T-cell (primary cell): ENCODE results near the gene FJX1. TPM values are rescaled to one million over a fixed set of nuclear protein-coding genes. Genes with fewer than 3 reads are reported as not detected.
A peak's percentile ranks its signal among the peaks of the same experiment; 100 is the strongest.

Source experiments
- ATAC-seq, 4 experiments: fragments of 200-7000 bp in 3 of 4; fragments of 150-1000 bp in 1 of 4; cut with Tn5 transposase; replicated peaks in 1 of 4; 1 replicate in 3 of 4; 2 replicates in 1 of 4; pipeline ENCODE4 v1.10.0; 2021; ENCODE audit warnings: moderate library complexity in 3 of 4, mild to moderate bottlenecking in 2 of 4, moderate number of reproducible peaks in 1 of 4
- CTCF ChIA-PET, 2 donors: fragments of 300-600 bp; sonication (Branson Sonifier 250); formaldehyde crosslinking; loops; one replicate each; lab custom pipeline; 2022; ENCODE audit warnings: antibody characterized with exemption in 2 of 2; lab: Charles Lee
- POLR2A ChIA-PET, 2 donors: fragments of 300-600 bp; sonication (Branson Sonifier 250); formaldehyde crosslinking; loops; one replicate each; lab custom pipeline; 2022; ENCODE audit warnings: antibody characterized with exemption in 2 of 2; lab: Charles Lee
- DNase-seq, 35 experiments: peaks; one replicate each; pipeline versions ENCODE4 v3.0.0 to v3.0.0-alpha.2; 2013 to 2023
- H3K27ac ChIP-seq: one replicate; pipeline ENCODE4 v1.5.1; 2013; ENCODE audit warnings: low read length
- H3K27me3 ChIP-seq, 2 experiments: replicated peaks in 1 of 2; 1 replicate in 1 of 2; 2 replicates in 1 of 2; pipeline versions ENCODE4 v1.6.1 to v1.7.0; 2013; ENCODE audit warnings: low read length in 1 of 2, mixed read lengths in 1 of 2; ENCODE audit not compliant: control insufficient read depth in 2 of 2, insufficient read depth in 2 of 2; ENCODE audit errors: extremely low read depth in 1 of 2
- H3K36me3 ChIP-seq, 2 donors: 1 replicate in 1 of 2; 2 replicates in 1 of 2; pipeline versions ENCODE4 v1.6.1 to v1.7.0; 2013; ENCODE audit warnings: low read length in 1 of 2; ENCODE audit not compliant: control insufficient read depth in 2 of 2, insufficient read depth in 1 of 2; ENCODE audit errors: extremely low read depth in 1 of 2
- H3K4me1 ChIP-seq, 2 experiments: 1 replicate in 1 of 2; 2 replicates in 1 of 2; pipeline versions ENCODE4 v1.6.1 to v1.7.0; 2013; ENCODE audit warnings: low read length in 2 of 2, mixed read lengths in 1 of 2; ENCODE audit not compliant: insufficient read depth in 2 of 2, control insufficient read depth in 1 of 2; ENCODE audit errors: extremely low read depth in 1 of 2
- H3K4me3 ChIP-seq, 2 donors: 1 replicate in 1 of 2; 2 replicates in 1 of 2; pipeline versions ENCODE4 v1.5.1 to v1.7.0; 2013; ENCODE audit warnings: mild to moderate bottlenecking in 2 of 2, low read length in 1 of 2, moderate library complexity in 1 of 2; ENCODE audit not compliant: control insufficient read depth in 1 of 2; ENCODE audit errors: extremely low read depth in 1 of 2
- H3K9me3 ChIP-seq: 2 replicates; pipeline ENCODE4 v1.7.0; 2013
- H3K27ac Mint-ChIP-seq, 2 donors: one replicate each; pipeline ENCODE4 v1.8.0; 2020 to 2021; ENCODE audit warnings: mild to moderate bottlenecking in 2 of 2, mixed read lengths in 2 of 2
- H3K27me3 Mint-ChIP-seq, 2 donors: one replicate each; pipeline ENCODE4 v1.8.0; 2021 to 2022; ENCODE audit warnings: mixed read lengths in 2 of 2
- H3K36me3 Mint-ChIP-seq: one replicate; pipeline ENCODE4 v1.8.0; 2021; ENCODE audit warnings: mixed read lengths
- H3K4me1 Mint-ChIP-seq, 3 donors: one replicate each; pipeline ENCODE4 v1.8.0; 2020 to 2022; ENCODE audit warnings: mixed read lengths in 3 of 3, mild to moderate bottlenecking in 1 of 3
- H3K4me3 Mint-ChIP-seq, 3 donors: one replicate each; pipeline ENCODE4 v1.8.0; 2020 to 2022; ENCODE audit warnings: mild to moderate bottlenecking in 3 of 3, mixed read lengths in 3 of 3, moderate library complexity in 3 of 3
- H3K9me3 Mint-ChIP-seq, 3 donors: one replicate each; pipeline ENCODE4 v1.8.0; 2020 to 2022; ENCODE audit warnings: mixed read lengths in 3 of 3
- WGBS: methylation state at CpG from one replicate; pipeline ENCODE4 v1.1.5; 2013; ENCODE audit warnings: missing lambda C conversion rate; ENCODE audit not compliant: insufficient coverage; 5-methylcytosine and 5-hydroxymethylcytosine counted together
- total RNA-seq, 35 experiments: library from RNA in 6 of 35; stranded (reverse) in 6 of 35; fragments of 120-200 nt in 1 of 35; gene quantifications; one replicate each; pipeline versions ENCODE4 v1.2.1 to v1.2.4 and lab custom pipeline; 2013 to 2026

FJX1 gene
- total RNA-seq, 5 donors from 2014 or later (not counting 1 experiment from before 2014, with no cell fraction given), result 0.23 TPM; not detected in 4

DNA sequence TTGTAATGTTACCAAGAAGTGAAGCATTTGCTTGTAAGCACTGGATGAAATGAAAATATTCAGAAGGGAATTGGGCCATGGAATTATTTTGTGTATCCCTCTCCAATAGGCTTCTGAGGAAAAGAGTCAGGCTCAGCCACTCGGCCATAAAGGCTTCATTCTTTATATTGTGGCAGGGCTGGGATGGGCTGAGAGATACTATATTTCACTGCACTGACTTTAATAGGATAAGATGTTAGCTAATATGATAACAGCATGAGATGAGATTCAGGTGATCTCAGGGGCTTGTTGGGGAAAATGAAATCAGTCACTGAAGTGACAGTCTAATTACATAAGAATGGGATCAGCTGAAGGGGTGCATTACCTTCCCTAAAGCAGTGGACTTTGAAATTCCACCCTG is 37.0 kb downstream of the FJX1 start:
- Mint-ChIP-seq H3K27me3 (peaks cover 56 to 67% of the 10 kb centered on the region in 2 donors), H3K4me1 (no peaks in the 10 kb centered on the region), H3K4me3 (no peak overlapping the region), H3K9me3 (no peaks in the 10 kb centered on the region), H3K27ac (no peak overlapping the region), H3K36me3 (peaks cover 2% of the 10 kb centered on the region)
- no peak for DNase-seq
- WGBS, result no CpG with 5 or more reads among the region's 1 CpG
- Histone ChIP-seq H3K36me3 (no peaks in the 10 kb centered on the region), H3K27ac (no peak overlapping the region), H3K4me1 (no peaks in the 10 kb centered on the region), H3K4me3 (no peak overlapping the region), H3K27me3 (peaks cover 0 to 18% of the 10 kb centered on the region in 2 experiments), H3K9me3 (no peaks in the 10 kb centered on the region)
- no peak for ATAC-seq
- ChIA-PET CTCF (no interaction called here), POLR2A (no interaction called here)

DNA sequence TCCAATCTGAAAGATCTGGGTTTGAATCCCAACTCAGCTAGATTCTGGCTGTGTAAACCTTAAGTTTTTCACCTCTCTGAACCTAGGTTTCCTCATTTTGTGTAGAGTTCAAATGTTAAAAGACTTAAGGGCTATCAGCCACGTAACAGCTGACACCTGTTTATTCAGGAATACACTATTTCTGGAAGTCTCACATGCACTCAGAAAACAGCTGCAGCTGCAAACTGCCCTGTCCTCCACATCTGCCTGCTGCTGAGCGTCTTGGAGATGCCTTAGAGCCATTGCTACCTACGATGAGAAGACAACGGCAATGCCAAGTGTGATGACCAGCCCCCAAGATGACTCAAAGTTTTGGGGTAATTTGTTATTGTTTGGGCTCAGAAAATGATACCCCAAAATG is 37.6 kb downstream of the FJX1 start:
- ChIA-PET POLR2A (no interaction called here), CTCF (no interaction called here)
- H3K9me3 ChIP-seq, result no peaks in the 10 kb centered on the region
- Mint-ChIP-seq H3K27ac (no peak overlapping the region), H3K4me3 (no peak overlapping the region), H3K9me3 (no peaks in the 10 kb centered on the region), H3K36me3 (peaks cover 2% of the 10 kb centered on the region), H3K27me3 (peaks cover 50 to 61% of the 10 kb centered on the region in 2 donors), H3K4me1 (no peaks in the 10 kb centered on the region)
- ATAC-seq (no peak), DNase-seq (no peak)
- 57% methylated on average over 1 of the region's 4 CpGs for WGBS
- peaks cover 0 to 18% of the 10 kb centered on the region in 2 experiments for H3K27me3 ChIP-seq
- H3K4me3 ChIP-seq, result no peak overlapping the region
- no peaks in the 10 kb centered on the region for H3K36me3 ChIP-seq
- no peaks in the 10 kb centered on the region for H3K4me1 ChIP-seq
- H3K27ac ChIP-seq, result no peak overlapping the region

- Mint-ChIP-seq H3K27ac (no peak overlapping the region), H3K4me1 (peaks cover 15 to 21% (median 18%) of the 10 kb centered on the region in 3 donors), H3K9me3 (peaks cover 0 to 3% (median 3%) of the 10 kb centered on the region in 3 donors), H3K4me3 (no peak overlapping the region), H3K27me3 (peaks cover 42 to 51% of the 10 kb centered on the region in 2 donors), H3K36me3 (peaks cover 5% of the 10 kb centered on the region)
- no peak for DNase-seq
- WGBS, result no CpG with 5 or more reads among the region's 3 CpGs
- ATAC-seq, result no peak
- H3K4me3 ChIP-seq, result no peak overlapping the region
- H3K9me3 ChIP-seq, result no peaks in the 10 kb centered on the region
- H3K36me3 ChIP-seq, result no peaks in the 10 kb centered on the region
- ChIA-PET POLR2A (interaction anchor here in 1 of 2 donors (0.6 kb wide), 1 partner anchor 72 kb away, joined by 3 read pairs; no protein-coding TSS in a partner anchor), CTCF (interaction anchor here in 1 of 2 donors (0.7 kb wide), 1 partner anchor 43 kb away, joined by 3 read pairs; no protein-coding TSS in a partner anchor)
- H3K4me1 ChIP-seq, result peaks cover 6 to 13% of the 10 kb centered on the region in 2 experiments
- H3K27me3 ChIP-seq, result peaks cover 0 to 17% of the 10 kb centered on the region in 2 experiments
- H3K27ac ChIP-seq, result no peak overlapping the region
These were observed 40.0 kb downstream of the FJX1 start for GRCh38 chr11:35658020-35658948.

- ATAC-seq, result no peak
- Histone ChIP-seq H3K4me3 (peak overlapping the region in 1 of 2 donors; percentile 89), H3K36me3 (no peaks in the 10 kb centered on the region), H3K27ac (peak overlapping the region; percentile 86), H3K9me3 (peaks cover 4% of the 10 kb centered on the region), H3K27me3 (peaks cover 0 to 8% of the 10 kb centered on the region in 2 experiments), H3K4me1 (peaks cover 10 to 20% of the 10 kb centered on the region in 2 experiments)
- ChIA-PET CTCF (interaction anchor here in 1 of 2 donors (0.7 kb wide), 1 partner anchor 72 kb away, joined by 3 read pairs; no protein-coding TSS in a partner anchor), POLR2A (interaction anchor here in 1 of 2 donors (0.6 kb wide), 2 partner anchors 18 to 314 kb away, joined by 3 to 4 read pairs; no protein-coding TSS in a partner anchor)
- Mint-ChIP-seq H3K4me1 (peaks cover 42 to 51% (median 46%) of the 10 kb centered on the region in 3 donors), H3K4me3 (peak overlapping the region; percentile 96 to 97 (median 96)), H3K36me3 (peaks cover 26% of the 10 kb centered on the region), H3K27me3 (peaks cover 13 to 19% of the 10 kb centered on the region in 2 donors), H3K27ac (peak overlapping the region; percentile 98), H3K9me3 (peaks cover 11 to 28% (median 17%) of the 10 kb centered on the region in 3 donors)
- WGBS, result no CpG with 5 or more reads among the region's 5 CpGs
- no peak for DNase-seq
These were observed 43.3 kb downstream of the FJX1 start for GRCh38 chr11:35661534-35661933.

- Mint-ChIP-seq H3K27me3 (peaks cover 9 to 16% of the 10 kb centered on the region in 2 donors), H3K4me3 (peak overlapping the region; percentile 96 to 97 (median 96)), H3K36me3 (peaks cover 31% of the 10 kb centered on the region), H3K27ac (peak overlapping the region; percentile 98), H3K4me1 (peaks cover 46 to 51% (median 48%) of the 10 kb centered on the region in 3 donors), H3K9me3 (peaks cover 11 to 33% (median 21%) of the 10 kb centered on the region in 3 donors)
- ChIA-PET POLR2A (no interaction called here), CTCF (interaction anchor here in 1 of 2 donors (0.5 kb wide), 1 partner anchor 1297 kb away, joined by 3 read pairs; no protein-coding TSS in a partner anchor)
- peak in 29 of 35 experiments; percentile 2 to 58 (median 16) for DNase-seq
- peaks cover 10 to 20% of the 10 kb centered on the region in 2 experiments for H3K4me1 ChIP-seq
- peaks cover 0 to 7% of the 10 kb centered on the region in 2 experiments for H3K27me3 ChIP-seq
- peaks cover 5% of the 10 kb centered on the region for H3K9me3 ChIP-seq
- peak; percentile 29 to 50 (median 40) for ATAC-seq
- peak overlapping the region; percentile 89 to 97 for H3K4me3 ChIP-seq
- no peaks in the 10 kb centered on the region for H3K36me3 ChIP-seq
- H3K27ac ChIP-seq, result peak overlapping the region; percentile 86
- WGBS, result 7% methylated on average over 8 of the region's 12 CpGs
These were observed 43.9 kb downstream of the FJX1 start for GRCh38 chr11:35662061-35662648.
